SJSA1 (cell line): ENCODE measurements around the gene VHLL. TPM values are rescaled to one million over a fixed set of nuclear protein-coding genes. Genes with fewer than 3 reads are reported as not detected.

Experiments used
- DNase-seq, 2 experiments: peaks; one replicate each; pipeline ENCODE4 v3.0.0-alpha.2; 2015 to 2020; ENCODE audit warnings: low spot score in 2 of 2, low read depth in 1 of 2
- H3K27ac ChIP-seq: fragments of 250-450 bp; sonication (Bioruptor Pico); 2 replicates; pipeline ENCODE4 v1.5.1; 2020; ENCODE audit warnings: mild to moderate bottlenecking, moderate library complexity
- H3K27me3 ChIP-seq: fragments of 250-450 bp; sonication (Bioruptor Pico); replicated peaks from 2 replicates; pipeline ENCODE4 v1.5.1; 2020; ENCODE audit warnings: mild to moderate bottlenecking, moderate library complexity
- H3K36me3 ChIP-seq: fragments of 250-450 bp; sonication (Bioruptor Pico); 2 replicates; pipeline ENCODE4 v1.5.1; 2020; ENCODE audit warnings: mild to moderate bottlenecking
- H3K4me1 ChIP-seq: fragments of 250-450 bp; sonication (Bioruptor Pico); replicated peaks from 2 replicates; pipeline ENCODE4 v1.6.1; 2021; ENCODE audit warnings: mild to moderate bottlenecking
- H3K4me3 ChIP-seq: fragments of 250-450 bp; sonication (Bioruptor Pico); 2 replicates; pipeline ENCODE4 v1.5.1; 2020; ENCODE audit warnings: mild to moderate bottlenecking
- H3K9me3 ChIP-seq: fragments of 250-450 bp; sonication (Bioruptor Pico); replicated peaks from 2 replicates; pipeline ENCODE4 v1.5.1; 2020; ENCODE audit warnings: mild to moderate bottlenecking
- total RNA-seq: library from RNA; depleted of rRNA; stranded (reverse); fragments of >200 nt; shearing (Covaris generic); gene quantifications from 2 replicates; pipeline ENCODE4 v1.2.3, GENCODE V29; 2014; rRNA removed

The VHLL gene
- total RNA-seq, 1 experiment from 2014 or later = not detected

DNA sequence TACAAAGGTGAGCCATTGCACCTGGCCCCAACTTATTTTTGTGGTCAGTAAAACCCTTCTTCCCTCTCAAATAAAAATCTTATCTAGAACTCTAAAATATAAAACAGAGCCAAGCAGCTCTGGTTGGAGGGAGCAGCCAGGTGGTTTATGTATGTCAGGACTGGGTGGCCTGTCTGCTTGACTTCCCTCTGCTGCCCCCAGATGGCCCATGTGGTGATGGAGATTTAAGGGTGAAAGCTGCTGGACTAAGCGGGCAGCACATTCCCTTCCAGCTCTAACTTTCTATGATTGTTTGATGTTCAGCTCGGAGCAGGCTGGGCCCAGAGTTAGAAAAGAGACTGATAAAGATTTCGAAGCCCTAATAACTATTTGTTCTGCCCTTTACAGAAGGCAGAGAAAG lies 39.3 kb downstream of the VHLL start:
- no peak overlapping the region for H3K27ac ChIP-seq
- H3K4me1 ChIP-seq = peaks cover 18% of the 10 kb centered on the region
- peaks cover 92% of the 10 kb centered on the region for H3K36me3 ChIP-seq
- no peaks in the 10 kb centered on the region for H3K27me3 ChIP-seq
- no peak for DNase-seq
- no peak overlapping the region for H3K4me3 ChIP-seq
- H3K9me3 ChIP-seq = no peaks in the 10 kb centered on the region

DNA sequence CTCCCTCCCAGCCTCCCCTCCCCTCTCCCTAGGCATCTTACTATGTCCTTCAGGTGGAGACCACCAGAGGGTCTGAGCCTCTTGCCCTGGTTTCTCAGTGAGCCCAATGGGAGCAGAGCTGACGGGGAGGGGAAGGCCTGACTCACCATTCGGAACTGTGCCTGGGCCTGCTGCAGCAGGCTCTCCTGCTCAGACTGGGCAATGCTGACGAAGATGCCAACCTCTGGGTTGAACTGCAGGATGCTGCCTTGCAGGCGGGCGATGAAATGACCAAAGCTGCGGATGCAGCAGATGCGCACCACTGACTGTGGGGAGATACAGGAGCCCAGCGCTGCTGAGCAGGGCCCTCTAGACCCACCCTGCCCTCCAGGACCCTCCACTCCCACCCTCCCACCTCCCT lies 40.2 kb downstream of the VHLL start:
- peaks cover 18% of the 10 kb centered on the region for H3K4me1 ChIP-seq
- no peaks in the 10 kb centered on the region for H3K27me3 ChIP-seq
- no peaks in the 10 kb centered on the region for H3K9me3 ChIP-seq
- no peak overlapping the region for H3K4me3 ChIP-seq
- peaks cover 94% of the 10 kb centered on the region for H3K36me3 ChIP-seq
- DNase-seq = no peak
- H3K27ac ChIP-seq = no peak overlapping the region

DNA sequence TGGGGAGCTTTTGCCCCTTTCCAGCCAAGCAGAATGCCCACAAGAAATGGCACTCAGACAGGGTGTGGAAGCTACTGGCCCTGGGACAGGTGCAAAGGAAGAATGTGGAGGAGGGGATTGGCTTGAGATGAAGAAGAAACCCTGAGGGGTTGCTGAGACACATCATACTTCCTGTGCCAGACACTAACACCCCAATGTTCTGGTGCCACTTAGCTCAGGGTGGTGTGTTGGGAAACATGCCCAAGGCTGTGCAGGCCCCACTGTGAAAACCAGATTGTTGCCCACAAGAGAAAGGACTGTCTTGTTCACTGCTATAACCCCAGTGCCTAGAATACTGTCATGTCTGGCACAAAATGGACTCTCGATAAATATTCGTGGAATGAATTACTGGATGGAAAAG lies 41.4 kb downstream of the VHLL start:
- Histone ChIP-seq H3K27ac (no peak overlapping the region), H3K36me3 (peaks cover 94% of the 10 kb centered on the region), H3K27me3 (no peaks in the 10 kb centered on the region)

DNA sequence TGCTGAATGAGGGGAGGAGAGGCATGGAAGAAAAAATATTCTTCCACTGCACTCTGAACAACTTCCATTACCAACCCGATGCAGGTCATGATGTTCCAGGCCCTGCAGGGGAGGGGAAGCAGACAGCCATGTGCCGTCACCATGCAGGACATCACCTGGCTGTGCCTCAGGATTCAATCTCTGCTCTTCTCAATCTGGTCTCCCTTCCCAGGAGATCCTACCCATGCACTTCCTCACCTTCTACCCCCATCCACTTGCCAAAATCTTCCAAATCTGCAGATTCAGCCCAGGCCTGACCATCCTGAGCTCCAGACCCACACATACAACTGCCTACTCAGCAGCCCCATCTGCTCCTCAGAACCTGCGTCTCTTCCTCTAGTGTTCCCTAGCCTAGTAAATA lies 45.5 kb downstream of the VHLL start:
- DNase-seq = no peak
- H3K36me3 ChIP-seq = peaks cover 90% of the 10 kb centered on the region
- H3K27me3 ChIP-seq = no peaks in the 10 kb centered on the region
- H3K27ac ChIP-seq = no peak overlapping the region
- no peaks in the 10 kb centered on the region for H3K4me1 ChIP-seq
- no peaks in the 10 kb centered on the region for H3K9me3 ChIP-seq
- H3K4me3 ChIP-seq = no peak overlapping the region

More for the DNA sequence above, 41.4 kb downstream of the VHLL start:
- Histone ChIP-seq H3K9me3 (no peaks in the 10 kb centered on the region), H3K4me1 (peaks cover 7% of the 10 kb centered on the region), H3K4me3 (no peak overlapping the region)
- no peak for DNase-seq

DNA sequence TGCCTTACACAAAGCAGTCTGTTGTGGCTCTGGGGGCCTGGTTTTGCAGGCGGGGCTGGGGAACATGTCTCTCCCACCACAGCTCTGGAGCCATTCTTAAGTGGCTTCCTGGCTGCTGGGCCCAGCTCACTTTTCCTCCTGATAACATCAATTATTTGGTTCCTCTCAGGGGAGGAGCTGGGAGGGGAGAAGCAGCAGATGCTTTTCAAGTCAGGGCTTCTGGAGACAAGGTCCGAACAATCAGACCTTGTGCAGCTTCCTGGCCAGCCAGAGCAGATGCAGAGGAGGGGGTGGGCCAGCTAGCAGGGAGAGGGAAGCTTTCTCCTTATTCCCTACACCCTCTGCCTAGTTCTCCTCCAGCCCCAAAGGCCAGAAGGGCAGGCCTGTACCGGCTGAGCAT lies 47.6 kb downstream of the VHLL start:
- no peaks in the 10 kb centered on the region for H3K4me1 ChIP-seq
- no peaks in the 10 kb centered on the region for H3K9me3 ChIP-seq
- H3K27me3 ChIP-seq = peaks cover 1% of the 10 kb centered on the region; the same call in 1 of the 2 replicates
- H3K27ac ChIP-seq = no peak overlapping the region
- no peak for DNase-seq
- H3K36me3 ChIP-seq = peaks cover 71% of the 10 kb centered on the region
- no peak overlapping the region for H3K4me3 ChIP-seq

DNA sequence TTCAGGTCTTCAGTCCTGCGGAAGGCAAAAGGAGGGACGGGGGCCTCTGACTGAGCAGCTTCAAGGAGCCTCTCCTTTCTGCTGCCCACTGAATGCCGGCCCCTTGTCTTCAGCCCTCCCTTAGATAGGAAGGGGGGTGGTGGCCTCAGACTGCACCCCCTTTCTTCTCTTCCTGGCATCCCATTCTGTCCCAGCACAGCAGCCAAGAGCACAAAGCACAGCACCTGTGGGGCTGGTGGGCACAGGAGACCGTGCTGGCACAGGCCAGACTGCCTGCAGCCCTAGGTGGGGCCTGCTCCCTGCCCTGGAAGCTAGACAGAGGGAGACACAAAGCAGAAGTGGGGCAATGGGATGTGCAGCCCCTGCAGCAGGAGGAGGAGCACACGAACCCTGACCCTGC lies 49.5 kb downstream of the VHLL start:
- H3K27me3 ChIP-seq = peaks cover 18% of the 10 kb centered on the region
- no peak overlapping the region for H3K27ac ChIP-seq
- peaks cover 56% of the 10 kb centered on the region for H3K36me3 ChIP-seq
- DNase-seq = no peak
- no peaks in the 10 kb centered on the region for H3K9me3 ChIP-seq
- H3K4me3 ChIP-seq = no peak overlapping the region
- H3K4me1 ChIP-seq = peaks cover 8% of the 10 kb centered on the region

Other genes starting within 250 kb of the VHLL start
- gene UBQLN4, start 245.5 kb downstream of the VHLL start, total RNA-seq = 11.4 and 18.2 TPM in 2 replicates
- gene LAMTOR2, start 244.5 kb downstream of the VHLL start, total RNA-seq = 49.0 and 55.8 TPM in 2 replicates
- gene RAB25, start 238.1 kb downstream of the VHLL start, total RNA-seq = not detected in 2 replicates
- 0.13 and 1.1 TPM in 2 replicates for gene MEX3A, start 216.8 kb downstream of the VHLL start, total RNA-seq
- gene LMNA, start 184.6 kb downstream of the VHLL start, total RNA-seq = 944 and 992 TPM in 2 replicates
- gene SEMA4A, start 145.7 kb downstream of the VHLL start, total RNA-seq = 0.16 and 1.8 TPM in 2 replicates
- 16.4 and 17.9 TPM in 2 replicates for gene SLC25A44, start 105.2 kb downstream of the VHLL start, total RNA-seq
- 85.6 and 100 TPM in 2 replicates for gene PMF1, start 86.3 kb downstream of the VHLL start, total RNA-seq
- gene BGLAP, start 57.1 kb downstream of the VHLL start, total RNA-seq = not detected in 2 replicates
- gene PAQR6, start 51.3 kb downstream of the VHLL start, total RNA-seq = 0.16 and 0.32 TPM in 2 replicates
- gene SMG5, start 16.5 kb downstream of the VHLL start, total RNA-seq = 49.8 and 68.2 TPM in 2 replicates
- 0.69 and 1.9 TPM in 2 replicates for gene TMEM79, start 15.0 kb downstream of the VHLL start, total RNA-seq
- gene GLMP, start 3.6 kb downstream of the VHLL start, total RNA-seq = 30.0 and 32.0 TPM in 2 replicates
- gene CCT3, start 39.0 kb upstream of the VHLL start, total RNA-seq = 406 and 520 TPM in 2 replicates
- gene TSACC, start 39.2 kb upstream of the VHLL start, total RNA-seq = not detected in 2 replicates
- gene RHBG, start 69.9 kb upstream of the VHLL start, total RNA-seq = not detected in 2 replicates
- 7.0 and 9.8 TPM in 2 replicates for gene MEF2D, start 201.5 kb upstream of the VHLL start, total RNA-seq